EH (cell line): ENCODE data around the gene TLNRD1.

Experiments used
- DNase-seq: peaks from one replicate; pipeline ENCODE4 v3.0.0-alpha.2; 2015; ENCODE audit warnings: low read depth

The TLNRD1 gene

DNA sequence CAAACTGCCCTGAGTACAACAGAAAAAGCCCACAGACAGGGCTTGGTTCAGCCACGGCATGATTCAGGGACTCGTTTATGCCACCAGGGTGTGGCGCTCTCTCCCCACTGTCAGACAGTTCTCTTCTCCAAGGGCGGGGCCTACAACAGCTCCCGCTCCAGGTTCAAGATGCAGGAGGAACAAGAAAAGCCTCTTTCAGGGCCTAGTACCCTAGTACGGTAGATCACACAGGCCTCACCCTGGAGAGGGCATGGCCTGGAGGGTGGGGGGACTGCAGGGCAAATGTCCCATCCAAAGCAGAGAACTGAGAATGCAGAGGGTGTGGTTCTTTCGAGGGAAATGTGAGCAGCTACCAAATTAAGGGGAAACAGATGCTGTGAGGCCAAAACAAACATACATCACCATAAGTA, 23.1 kb upstream of the TLNRD1 start:
- DNase-seq: peak; percentile 59

- DNase-seq: peak; percentile 72
Measured at GRCh38 chr15:80978685-80979329, 21.9 kb upstream of the TLNRD1 start.

- DNase-seq: no peak
Measured at GRCh38 chr15:80979538-80980200, 21.1 kb upstream of the TLNRD1 start.

DNA sequence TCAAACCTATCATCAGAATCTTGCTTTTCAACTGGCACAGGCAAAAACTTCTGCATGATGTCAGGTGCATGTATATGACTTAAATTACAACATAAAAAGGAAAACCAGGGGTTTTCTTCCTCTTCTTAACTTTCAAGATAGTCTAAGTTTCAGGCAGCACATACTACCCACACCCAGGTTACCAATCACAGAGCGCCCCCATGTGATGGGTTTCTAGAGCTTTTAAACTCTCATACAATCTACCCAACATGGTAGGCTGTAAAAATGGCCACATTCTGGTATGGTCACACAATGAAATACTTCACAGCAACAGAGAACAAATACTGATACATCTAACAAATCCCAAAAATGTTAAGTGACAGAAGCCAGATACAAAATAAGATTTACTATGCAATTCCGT, 18.5 kb upstream of the TLNRD1 start:
- no peak for DNase-seq

DNA sequence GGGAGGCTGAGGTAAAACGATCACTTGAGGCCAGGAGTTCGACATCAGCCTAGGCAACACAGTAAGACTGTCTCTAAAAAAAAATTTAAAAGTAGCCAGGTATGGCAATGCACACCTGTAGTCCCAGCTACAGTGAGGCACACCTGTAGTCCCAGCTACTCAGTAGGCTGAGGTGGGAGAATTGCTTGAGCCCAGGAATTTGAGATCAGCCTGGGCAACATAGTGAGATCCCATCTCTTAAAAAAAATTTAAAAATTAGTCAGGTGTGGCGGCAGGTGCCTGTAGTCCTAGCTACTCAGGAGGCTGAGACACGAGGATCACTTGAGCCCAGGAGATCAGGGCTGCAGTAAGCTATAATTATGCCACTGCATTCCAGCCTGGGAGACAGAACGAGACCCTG, 17.9 kb upstream of the TLNRD1 start:
- no peak for DNase-seq

- DNase-seq: peak; percentile 67
Measured at GRCh38 chr15:80984856-80985255, 15.9 kb upstream of the TLNRD1 start.

- no peak for DNase-seq
Measured at GRCh38 chr15:80985981-80986380, 14.7 kb upstream of the TLNRD1 start.

GRCh38 chr15:80986487-80986886, 14.2 kb upstream of the TLNRD1 start:
- no peak for DNase-seq

DNA sequence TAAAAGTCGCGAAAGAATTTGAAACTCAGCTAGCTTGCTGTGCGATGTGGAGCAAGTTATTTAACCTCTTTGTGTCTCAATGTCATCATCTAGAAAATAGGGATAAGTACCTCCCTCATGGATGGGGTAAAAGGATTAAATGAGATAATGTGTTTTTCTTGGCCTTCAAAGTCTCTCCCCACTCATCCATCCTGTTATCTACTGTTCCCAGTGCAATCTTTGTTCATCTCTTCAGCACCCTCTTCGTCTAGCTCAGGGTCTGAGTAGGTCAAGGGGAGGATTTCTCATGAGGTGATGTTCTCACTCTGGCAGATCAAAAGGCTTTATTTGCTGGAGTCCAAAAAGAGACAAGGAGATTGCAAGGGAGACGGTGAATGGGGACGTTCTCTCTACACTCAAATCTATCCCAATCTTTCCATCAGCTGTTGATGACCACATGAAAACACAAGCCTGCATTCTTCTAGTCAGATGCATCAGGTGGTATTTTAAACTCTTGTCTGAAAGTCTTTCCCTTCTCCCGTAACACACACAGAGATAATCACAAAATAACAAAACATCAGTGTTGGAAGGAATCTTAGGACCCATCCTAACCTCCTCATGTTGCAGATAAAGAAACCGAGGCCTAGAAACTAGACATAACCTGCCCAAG, 12.5 kb upstream of the TLNRD1 start:
- DNase-seq: no peak

GRCh38 chr15:80989081-80989517, 11.6 kb upstream of the TLNRD1 start:
- DNase-seq: no peak

GRCh38 chr15:80989518-80990478, 10.9 kb upstream of the TLNRD1 start, which contains the start of gene MESD:
MESD (minus strand) TSS chr15:80989819; CDS start chr15:80989791, 28 bp downstream.
- peak; percentile 95 for DNase-seq

DNA sequence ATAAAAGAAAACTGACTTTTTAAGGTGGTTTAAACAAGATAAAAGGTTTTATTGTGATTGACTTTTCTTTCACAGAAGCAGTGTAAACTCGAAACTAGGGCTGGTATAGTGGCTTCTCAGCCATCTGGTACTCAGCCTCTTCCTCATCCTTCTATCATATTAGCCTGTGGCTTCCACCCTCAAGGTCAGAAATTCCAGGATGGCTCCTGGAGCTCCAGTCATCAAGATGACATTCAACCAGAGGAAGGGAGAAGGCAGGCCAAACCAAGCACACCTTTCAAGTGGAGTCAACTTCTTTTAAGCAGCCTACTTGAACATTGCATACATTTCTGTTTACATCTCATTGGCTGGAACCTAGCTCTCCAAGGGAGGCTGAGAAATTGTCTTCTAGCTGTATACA, 9.8 kb upstream of the TLNRD1 start:
- DNase-seq: no peak

GRCh38 chr15:80991421-80991820, 9.3 kb upstream of the TLNRD1 start:
- peak; percentile 55 for DNase-seq

DNA sequence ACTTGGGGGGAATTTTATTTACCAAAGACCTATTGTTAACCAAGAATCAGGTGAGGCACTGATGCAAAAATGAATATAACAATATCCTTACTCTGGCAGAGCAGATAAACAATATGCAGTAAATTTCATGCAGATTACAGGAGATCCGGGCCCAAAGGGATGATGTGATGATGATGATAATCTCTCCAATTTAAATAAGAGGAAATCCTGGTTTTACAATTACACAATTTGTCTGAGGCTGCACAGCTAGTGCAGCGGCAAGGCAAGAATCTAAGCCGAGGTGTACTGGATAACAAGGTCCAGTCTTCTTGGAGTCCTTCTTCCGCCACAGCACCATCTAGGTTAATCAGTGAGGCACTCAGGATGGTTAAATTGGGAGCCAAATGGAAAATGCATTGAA, 8.7 kb upstream of the TLNRD1 start:
- no peak for DNase-seq

GRCh38 chr15:80992441-80992840, 8.3 kb upstream of the TLNRD1 start:
- DNase-seq: no peak

- no peak for DNase-seq
Measured at GRCh38 chr15:80996247-80996646, 4.5 kb upstream of the TLNRD1 start.

- DNase-seq: peak; percentile 26
Measured at GRCh38 chr15:80997692-80998091, 3.0 kb upstream of the TLNRD1 start.

DNA sequence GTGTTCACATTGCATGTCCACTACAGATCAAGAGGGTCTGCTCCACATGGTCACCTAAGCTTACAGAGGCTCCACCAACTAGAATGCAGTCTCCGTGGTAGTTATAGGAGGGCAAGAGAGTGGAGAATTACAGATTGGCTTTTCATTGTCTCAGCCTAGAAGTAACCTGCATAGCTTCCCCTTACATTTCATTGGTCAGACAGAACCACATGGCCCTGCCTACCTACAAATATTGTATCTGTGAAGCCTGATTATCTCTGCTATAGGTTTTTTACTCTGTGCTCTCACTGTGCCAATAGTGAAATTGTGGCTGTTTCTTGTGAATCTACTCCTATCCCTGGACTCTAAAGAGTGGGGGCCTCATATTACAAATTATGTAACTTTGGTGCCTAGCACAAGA, 2.5 kb upstream of the TLNRD1 start:
- DNase-seq: no peak

DNA sequence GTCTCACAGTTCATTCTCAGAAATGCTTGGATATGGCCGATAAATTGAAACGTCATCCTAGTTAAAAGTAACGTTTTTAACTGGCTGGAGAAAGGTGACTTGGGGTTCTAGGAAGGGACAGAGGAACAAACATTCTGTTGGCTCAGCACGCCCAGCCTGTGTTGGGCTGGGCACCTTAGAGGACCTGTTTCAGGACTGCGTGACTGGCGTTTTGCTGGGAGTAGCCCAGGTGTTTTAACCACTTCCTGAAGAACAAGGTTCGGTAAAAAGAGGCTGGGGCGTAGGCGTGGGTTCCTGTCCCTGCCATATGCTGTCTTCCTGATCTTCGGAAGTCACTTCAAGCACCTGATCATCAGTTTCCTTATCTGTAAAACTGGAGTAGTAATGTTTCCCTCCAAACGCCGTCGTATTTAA, 1.1 kb upstream of the TLNRD1 start:
- no peak for DNase-seq

GRCh38 chr15:81000144-81000623, 539 bp upstream of the TLNRD1 start:
- DNase-seq: no peak

GRCh38 chr15:81001152-81002008, 657 bp downstream of the TLNRD1 start:
- DNase-seq: peak; percentile 66
